ENCODE measurements around the gene SLC30A2.
A peak's percentile ranks its signal among the peaks of the same experiment; 100 is the strongest.

Gene SLC30A2

GRCh38 chr1:26016953-26017545 lies 28.9 kb downstream of the SLC30A2 start:
- no peak overlapping the region for H3K4ac ChIP-seq (ENCODE audit: low read depth, low read length)
- no peak overlapping the region for H2AFZ ChIP-seq (ENCODE audit: insufficient read depth, low read length, poor library complexity)
- peaks cover 16 to 26% of the 10 kb centered on the region in 2 experiments for H3K4me1 ChIP-seq (ENCODE audit: control insufficient read depth in 1 of 2, insufficient read depth in 2 of 2, low read length in 2 of 2)
- H3K18ac ChIP-seq (ENCODE audit: low read length), result no peak overlapping the region
- H3K79me2 ChIP-seq (ENCODE audit: control insufficient read depth, insufficient read depth, low read length, poor library complexity), result no peaks in the 10 kb centered on the region
- no peak overlapping the region for H2BK120ac ChIP-seq (ENCODE audit: insufficient read depth, low read length, poor library complexity)
- H3K14ac ChIP-seq (ENCODE audit: low read length), result no peak overlapping the region
- no peak overlapping the region for H3K9ac ChIP-seq (ENCODE audit: low read length)
- H4K12ac ChIP-seq (ENCODE audit: low read depth, low read length), result no peak overlapping the region
- no peak overlapping the region for H4K91ac ChIP-seq (ENCODE audit: low read depth, low read length)
- no peak overlapping the region for H3K4me2 ChIP-seq (ENCODE audit: low read length)
- no peak overlapping the region for H2AK5ac ChIP-seq (ENCODE audit: low read length)
- no peak overlapping the region for H3K4me3 ChIP-seq (ENCODE audit: low read depth, low read length)
- H3K79me1 ChIP-seq (ENCODE audit: low read length), result peaks cover 3% of the 10 kb centered on the region
- no peak overlapping the region for H3K27ac ChIP-seq (ENCODE audit: low read depth, low read length)
- no peak overlapping the region for H3K23ac ChIP-seq (ENCODE audit: low read length)
- H3K9me3 ChIP-seq (ENCODE audit: insufficient read depth, low read depth, low read length), result no peaks in the 10 kb centered on the region
- DNase-seq, result peak; percentile 54 to 56
- no peak overlapping the region for H4K8ac ChIP-seq (ENCODE audit: low read depth, low read length)
- H2BK12ac ChIP-seq (ENCODE audit: low read length), result no peak overlapping the region
- H3K36me3 ChIP-seq (ENCODE audit: control insufficient read depth in 1 of 2, insufficient read depth in 2 of 2, low read length in 2 of 2), result no peaks in the 10 kb centered on the region
- no peaks in the 10 kb centered on the region for H3K27me3 ChIP-seq (ENCODE audit: insufficient read depth, low read length)
- WGBS (ENCODE audit: extremely low coverage, insufficient coverage, insufficient read length), result no CpG with 5 or more reads among the region's 6 CpGs
- H2BK5ac ChIP-seq (ENCODE audit: low read depth, low read length, poor library complexity), result no peak overlapping the region

GRCh38 chr1:26016258-26016952 lies 29.5 kb downstream of the SLC30A2 start:
- H3K18ac ChIP-seq (ENCODE audit: low read length), result no peak overlapping the region
- H3K4me2 ChIP-seq (ENCODE audit: low read length), result no peak overlapping the region
- H3K4me3 ChIP-seq (ENCODE audit: low read depth, low read length), result no peak overlapping the region
- no peak overlapping the region for H4K91ac ChIP-seq (ENCODE audit: low read depth, low read length)
- H2AK5ac ChIP-seq (ENCODE audit: low read length), result no peak overlapping the region
- H3K36me3 ChIP-seq (ENCODE audit: control insufficient read depth in 1 of 2, insufficient read depth in 2 of 2, low read length in 2 of 2), result no peaks in the 10 kb centered on the region
- no peaks in the 10 kb centered on the region for H3K79me1 ChIP-seq (ENCODE audit: low read length)
- no peak overlapping the region for H4K8ac ChIP-seq (ENCODE audit: low read depth, low read length)
- H4K12ac ChIP-seq (ENCODE audit: low read depth, low read length), result no peak overlapping the region
- no peak overlapping the region for H2BK120ac ChIP-seq (ENCODE audit: insufficient read depth, low read length, poor library complexity)
- H3K27ac ChIP-seq (ENCODE audit: low read depth, low read length), result no peak overlapping the region
- H3K27me3 ChIP-seq (ENCODE audit: insufficient read depth, low read length), result no peaks in the 10 kb centered on the region
- no CpG with 5 or more reads among the region's 10 CpGs for WGBS (ENCODE audit: extremely low coverage, insufficient coverage, insufficient read length)
- H2BK5ac ChIP-seq (ENCODE audit: low read depth, low read length, poor library complexity), result no peak overlapping the region
- H3K4me1 ChIP-seq (ENCODE audit: control insufficient read depth in 1 of 2, insufficient read depth in 2 of 2, low read length in 2 of 2), result peaks cover 12 to 20% of the 10 kb centered on the region in 2 experiments
- H3K14ac ChIP-seq (ENCODE audit: low read length), result no peak overlapping the region
- no peak overlapping the region for H3K4ac ChIP-seq (ENCODE audit: low read depth, low read length)
- DNase-seq, result no peak
- peak overlapping the region; percentile 41 for H2BK12ac ChIP-seq (ENCODE audit: low read length)
- no peak overlapping the region for H3K9ac ChIP-seq (ENCODE audit: low read length)
- no peaks in the 10 kb centered on the region for H3K79me2 ChIP-seq (ENCODE audit: control insufficient read depth, insufficient read depth, low read length, poor library complexity)
- no peaks in the 10 kb centered on the region for H3K9me3 ChIP-seq (ENCODE audit: insufficient read depth, low read depth, low read length)
- H3K23ac ChIP-seq (ENCODE audit: low read length), result no peak overlapping the region
- no peak overlapping the region for H2AFZ ChIP-seq (ENCODE audit: insufficient read depth, low read length, poor library complexity)

GRCh38 chr1:26015358-26015757 lies 30.6 kb downstream of the SLC30A2 start:
- H4K91ac ChIP-seq (ENCODE audit: low read depth, low read length), result no peak overlapping the region
- H3K18ac ChIP-seq (ENCODE audit: low read length), result no peak overlapping the region
- no peaks in the 10 kb centered on the region for H3K9me3 ChIP-seq (ENCODE audit: insufficient read depth, low read depth, low read length)
- peaks cover 12 to 15% of the 10 kb centered on the region in 2 experiments for H3K4me1 ChIP-seq (ENCODE audit: control insufficient read depth in 1 of 2, insufficient read depth in 2 of 2, low read length in 2 of 2)
- H3K23ac ChIP-seq (ENCODE audit: low read length), result no peak overlapping the region
- H2AFZ ChIP-seq (ENCODE audit: insufficient read depth, low read length, poor library complexity), result no peak overlapping the region
- no peak overlapping the region for H2BK120ac ChIP-seq (ENCODE audit: insufficient read depth, low read length, poor library complexity)
- no peak overlapping the region for H2AK5ac ChIP-seq (ENCODE audit: low read length)
- no peak overlapping the region for H2BK5ac ChIP-seq (ENCODE audit: low read depth, low read length, poor library complexity)
- DNase-seq, result peak in 1 of 2 donors; percentile 55
- H3K9ac ChIP-seq (ENCODE audit: low read length), result no peak overlapping the region
- no peak overlapping the region for H3K4ac ChIP-seq (ENCODE audit: low read depth, low read length)
- H3K14ac ChIP-seq (ENCODE audit: low read length), result no peak overlapping the region
- H3K4me3 ChIP-seq (ENCODE audit: low read depth, low read length), result no peak overlapping the region
- no peak overlapping the region for H3K4me2 ChIP-seq (ENCODE audit: low read length)
- WGBS (ENCODE audit: extremely low coverage, insufficient coverage, insufficient read length), result no CpG with 5 or more reads among the region's 2 CpGs
- H4K8ac ChIP-seq (ENCODE audit: low read depth, low read length), result no peak overlapping the region
- no peaks in the 10 kb centered on the region for H3K79me1 ChIP-seq (ENCODE audit: low read length)
- H4K12ac ChIP-seq (ENCODE audit: low read depth, low read length), result no peak overlapping the region
- H3K27me3 ChIP-seq (ENCODE audit: insufficient read depth, low read length), result no peaks in the 10 kb centered on the region
- no peaks in the 10 kb centered on the region for H3K79me2 ChIP-seq (ENCODE audit: control insufficient read depth, insufficient read depth, low read length, poor library complexity)
- no peak overlapping the region for H2BK12ac ChIP-seq (ENCODE audit: low read length)
- H3K27ac ChIP-seq (ENCODE audit: low read depth, low read length), result no peak overlapping the region
- H3K36me3 ChIP-seq (ENCODE audit: control insufficient read depth in 1 of 2, insufficient read depth in 2 of 2, low read length in 2 of 2), result no peaks in the 10 kb centered on the region

- no peak overlapping the region for H4K12ac ChIP-seq (ENCODE audit: low read depth, low read length)
- DNase-seq, result no peak
- no peak overlapping the region for H4K8ac ChIP-seq (ENCODE audit: low read depth, low read length)
- no peaks in the 10 kb centered on the region for H3K79me2 ChIP-seq (ENCODE audit: control insufficient read depth, insufficient read depth, low read length, poor library complexity)
- H3K79me1 ChIP-seq (ENCODE audit: low read length), result no peaks in the 10 kb centered on the region
- no peak overlapping the region for H3K4me3 ChIP-seq (ENCODE audit: low read depth, low read length)
- H3K4me1 ChIP-seq (ENCODE audit: control insufficient read depth in 1 of 2, insufficient read depth in 2 of 2, low read length in 2 of 2), result peaks cover 8 to 10% of the 10 kb centered on the region in 2 experiments
- H3K9me3 ChIP-seq (ENCODE audit: insufficient read depth, low read depth, low read length), result no peaks in the 10 kb centered on the region
- H3K4me2 ChIP-seq (ENCODE audit: low read length), result no peak overlapping the region
- H3K23ac ChIP-seq (ENCODE audit: low read length), result no peak overlapping the region
- no peak overlapping the region for H4K91ac ChIP-seq (ENCODE audit: low read depth, low read length)
- H3K27me3 ChIP-seq (ENCODE audit: insufficient read depth, low read length), result no peaks in the 10 kb centered on the region
- no peak overlapping the region for H2BK12ac ChIP-seq (ENCODE audit: low read length)
- no peaks in the 10 kb centered on the region for H3K36me3 ChIP-seq (ENCODE audit: control insufficient read depth in 1 of 2, insufficient read depth in 2 of 2, low read length in 2 of 2)
- no peak overlapping the region for H3K14ac ChIP-seq (ENCODE audit: low read length)
- no peak overlapping the region for H3K27ac ChIP-seq (ENCODE audit: low read depth, low read length)
- no peak overlapping the region for H3K18ac ChIP-seq (ENCODE audit: low read length)
- no peak overlapping the region for H2AK5ac ChIP-seq (ENCODE audit: low read length)
- no peak overlapping the region for H2BK5ac ChIP-seq (ENCODE audit: low read depth, low read length, poor library complexity)
- no CpG with 5 or more reads among the region's 2 CpGs for WGBS (ENCODE audit: extremely low coverage, insufficient coverage, insufficient read length)
- no peak overlapping the region for H2AFZ ChIP-seq (ENCODE audit: insufficient read depth, low read length, poor library complexity)
- no peak overlapping the region for H3K4ac ChIP-seq (ENCODE audit: low read depth, low read length)
- H2BK120ac ChIP-seq (ENCODE audit: insufficient read depth, low read length, poor library complexity), result no peak overlapping the region
- H3K9ac ChIP-seq (ENCODE audit: low read length), result no peak overlapping the region
Measured at GRCh38 chr1:26014179-26014578, 31.7 kb downstream of the SLC30A2 start.
